ENCODE results near the gene TMPRSS11E. TPM values are rescaled to one million over a fixed set of nuclear protein-coding genes. Genes with fewer than 3 reads are reported as not detected.
"Not testable (repeated sequence)": the region's sequence is repeated elsewhere in the genome, so short reads cannot be mapped to it uniquely, and the experiment has no call there.

Gene TMPRSS11E
- total RNA-seq, 1 experiment from 2014 or later, result not detected

GRCh38 chr4:68536375-68536774 is 89.1 kb downstream of the TMPRSS11E start:
- DNase-seq (ENCODE audit: unreplicated experiment), result no peak
- POLR2A ChIA-PET, result no interaction called here
- Mint-ChIP-seq H3K4me1 (ENCODE audit: insufficient read depth, unreplicated experiment) (no peaks in the 10 kb centered on the region), H3K27me3 (ENCODE audit: insufficient read depth, unreplicated experiment) (no peaks in the 10 kb centered on the region), H3K9me3 (ENCODE audit: unreplicated experiment) (peaks cover 28% of the 10 kb centered on the region), H3K4me3 (ENCODE audit: unreplicated experiment) (no peak overlapping the region), H3K27ac (ENCODE audit: low read depth, unreplicated experiment) (no peak overlapping the region), H3K36me3 (ENCODE audit: insufficient read depth, unreplicated experiment) (no peaks in the 10 kb centered on the region)
- CTCF ChIA-PET, result interaction anchor here (1.2 kb wide), 1 partner anchor 37 kb away, joined by 4 read pairs; no protein-coding TSS in a partner anchor
- intact Hi-C loops (cut with micrococcal nuclease), result no loop called here
- TF ChIP-seq, protein P1, sequence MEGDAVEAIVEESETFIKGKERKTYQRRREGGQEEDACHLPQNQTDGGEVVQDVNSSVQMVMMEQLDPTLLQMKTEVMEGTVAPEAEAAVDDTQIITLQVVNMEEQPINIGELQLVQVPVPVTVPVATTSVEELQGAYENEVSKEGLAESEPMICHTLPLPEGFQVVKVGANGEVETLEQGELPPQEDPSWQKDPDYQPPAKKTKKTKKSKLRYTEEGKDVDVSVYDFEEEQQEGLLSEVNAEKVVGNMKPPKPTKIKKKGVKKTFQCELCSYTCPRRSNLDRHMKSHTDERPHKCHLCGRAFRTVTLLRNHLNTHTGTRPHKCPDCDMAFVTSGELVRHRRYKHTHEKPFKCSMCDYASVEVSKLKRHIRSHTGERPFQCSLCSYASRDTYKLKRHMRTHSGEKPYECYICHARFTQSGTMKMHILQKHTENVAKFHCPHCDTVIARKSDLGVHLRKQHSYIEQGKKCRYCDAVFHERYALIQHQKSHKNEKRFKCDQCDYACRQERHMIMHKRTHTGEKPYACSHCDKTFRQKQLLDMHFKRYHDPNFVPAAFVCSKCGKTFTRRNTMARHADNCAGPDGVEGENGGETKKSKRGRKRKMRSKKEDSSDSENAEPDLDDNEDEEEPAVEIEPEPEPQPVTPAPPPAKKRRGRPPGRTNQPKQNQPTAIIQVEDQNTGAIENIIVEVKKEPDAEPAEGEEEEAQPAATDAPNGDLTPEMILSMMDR (IDR thresholded peaks at IDR 0.05; ENCODE audit: unreplicated experiment), result no peak
- BruUV-seq (replicated peaks), result no TSS peak

GRCh38 chr4:68542742-68543141 is 95.5 kb downstream of the TMPRSS11E start:
- H3K27ac Mint-ChIP-seq (ENCODE audit: low read depth, unreplicated experiment); H3K4me1 Mint-ChIP-seq (ENCODE audit: insufficient read depth, unreplicated experiment); H3K9me3 Mint-ChIP-seq (ENCODE audit: unreplicated experiment); H3K36me3 Mint-ChIP-seq (ENCODE audit: insufficient read depth, unreplicated experiment); POLR2A ChIA-PET; H3K4me3 Mint-ChIP-seq (ENCODE audit: unreplicated experiment); DNase-seq (ENCODE audit: unreplicated experiment); H3K27me3 Mint-ChIP-seq (ENCODE audit: insufficient read depth, unreplicated experiment); BruUV-seq (replicated peaks); intact Hi-C loops (cut with micrococcal nuclease); CTCF ChIA-PET: not testable (repeated sequence)

Other genes starting within 250 kb of the TMPRSS11E start
- gene TMPRSS11B, start 201.8 kb upstream of the TMPRSS11E start, total RNA-seq (2022), result not detected in 2 replicates
- 117 and 123 TPM in 2 replicates for gene YTHDC1, start 97.4 kb upstream of the TMPRSS11E start, total RNA-seq (2022)
- not detected in 2 replicates for gene UGT2B17, start 128.9 kb downstream of the TMPRSS11E start, total RNA-seq (2022)
- gene UGT2B15, start 223.2 kb downstream of the TMPRSS11E start, total RNA-seq (2022), result not detected in 2 replicates